Neural progenitor cell (in vitro differentiated cells): ENCODE data around the gene ABLIM2. TPM values are rescaled to one million over a fixed set of nuclear protein-coding genes. Genes with fewer than 3 reads are reported as not detected.

ENCODE experiments used
- DNase-seq: peaks from one replicate; pipeline ENCODE4 v3.0.0-alpha.2; 2016; ENCODE audit warnings: low spot score
- H2AFZ ChIP-seq: fragments of 200-600 bp; sonication (generic); replicated peaks from 2 replicates; pipeline ENCODE4 v1.6.1; 2016; ENCODE audit warnings: antibody characterized with exemption
- H3F3A ChIP-seq: fragments of 200-600 bp; sonication (generic); 2 replicates; pipeline ENCODE4 v1.6.1; 2016; ENCODE audit warnings: antibody characterized with exemption, low read depth
- H3K27ac ChIP-seq: fragments of 200-600 bp; sonication (generic); 2 replicates; pipeline ENCODE4 v1.5.1; 2016; ENCODE audit warnings: mild to moderate bottlenecking
- H3K27me3 ChIP-seq: fragments of 200-600 bp; sonication (generic); 2 replicates; pipeline ENCODE4 v1.6.1; 2016; ENCODE audit warnings: mild to moderate bottlenecking, moderate library complexity
- H3K36me3 ChIP-seq: fragments of 200-600 bp; sonication (generic); 2 replicates; pipeline ENCODE4 v1.5.1; 2016
- H3K4me1 ChIP-seq: fragments of 200-600 bp; sonication (generic); 2 replicates; pipeline ENCODE4 v1.6.1; 2016; ENCODE audit warnings: mixed run types
- H3K4me2 ChIP-seq: fragments of 200-600 bp; sonication (generic); 2 replicates; pipeline ENCODE4 v1.6.1; 2016
- H3K4me3 ChIP-seq: fragments of 200-600 bp; sonication (generic); 2 replicates; pipeline ENCODE4 v1.5.1; 2016
- H3K79me2 ChIP-seq: fragments of 200-600 bp; sonication (generic); 2 replicates; pipeline ENCODE4 v1.6.1; 2016; ENCODE audit warnings: low read depth
- H3K9ac ChIP-seq: fragments of 200-600 bp; sonication (generic); 2 replicates; pipeline ENCODE4 v1.6.1; 2016
- H3K9me3 ChIP-seq: fragments of 200-600 bp; sonication (generic); 2 replicates; pipeline ENCODE4 v1.5.1; 2016; ENCODE audit warnings: low read depth
- H4K20me1 ChIP-seq: fragments of 200-600 bp; sonication (generic); 2 replicates; pipeline ENCODE4 v1.6.1; 2016; ENCODE audit warnings: low read depth
- H3K27ac Mint-ChIP-seq: 3 replicates; pipeline ENCODE4 v1.8.0; 2021; ENCODE audit warnings: mixed read lengths
- H3K27me3 Mint-ChIP-seq: 2 replicates; pipeline ENCODE4 v1.8.0; 2022; ENCODE audit warnings: low read depth, mild to moderate bottlenecking, inconsistent platforms, moderate library complexity, mixed read lengths; ENCODE audit not compliant: insufficient read depth
- H3K36me3 Mint-ChIP-seq: 3 replicates; pipeline ENCODE4 v1.8.0; 2021; ENCODE audit warnings: mixed read lengths
- H3K4me1 Mint-ChIP-seq: 3 replicates; pipeline ENCODE4 v1.8.0; 2021; ENCODE audit warnings: mixed read lengths
- H3K4me3 Mint-ChIP-seq: 3 replicates; pipeline ENCODE4 v1.8.0; 2021; ENCODE audit warnings: mild to moderate bottlenecking, moderate library complexity, mixed read lengths
- H3K9me3 Mint-ChIP-seq: 3 replicates; pipeline ENCODE4 v1.8.0; 2020; ENCODE audit warnings: mixed read lengths
- EZH2 ChIP-seq: fragments of 200-600 bp; sonication (generic); IDR thresholded peaks from 2 replicates; pipeline ENCODE4 v1.6.1; 2017; ENCODE audit warnings: antibody characterized with exemption, mild to moderate bottlenecking, moderate library complexity
- EZH2phosphoT487 ChIP-seq: fragments of 200-600 bp; sonication (generic); IDR thresholded peaks from 2 replicates; pipeline ENCODE4 v1.6.1; 2017; ENCODE audit warnings: antibody characterized with exemption
- total RNA-seq: library from RNA; depleted of rRNA; stranded (reverse); fragments of >200 nt; gene quantifications from 2 replicates; pipeline ENCODE4 v1.2.3, GENCODE V29; 2015; ENCODE audit warnings: low replicate concordance
- TF ChIP-seq, protein P1 (sequence below): fragments of 200-600 bp; sonication (generic); IDR thresholded peaks from 2 replicates; pipeline ENCODE4 v1.5.1; 2017; ENCODE audit warnings: antibody characterized with exemption, mild to moderate bottlenecking

The ABLIM2 gene
- total RNA-seq, 1 donor from 2014 or later = 0.24 TPM

DNA sequence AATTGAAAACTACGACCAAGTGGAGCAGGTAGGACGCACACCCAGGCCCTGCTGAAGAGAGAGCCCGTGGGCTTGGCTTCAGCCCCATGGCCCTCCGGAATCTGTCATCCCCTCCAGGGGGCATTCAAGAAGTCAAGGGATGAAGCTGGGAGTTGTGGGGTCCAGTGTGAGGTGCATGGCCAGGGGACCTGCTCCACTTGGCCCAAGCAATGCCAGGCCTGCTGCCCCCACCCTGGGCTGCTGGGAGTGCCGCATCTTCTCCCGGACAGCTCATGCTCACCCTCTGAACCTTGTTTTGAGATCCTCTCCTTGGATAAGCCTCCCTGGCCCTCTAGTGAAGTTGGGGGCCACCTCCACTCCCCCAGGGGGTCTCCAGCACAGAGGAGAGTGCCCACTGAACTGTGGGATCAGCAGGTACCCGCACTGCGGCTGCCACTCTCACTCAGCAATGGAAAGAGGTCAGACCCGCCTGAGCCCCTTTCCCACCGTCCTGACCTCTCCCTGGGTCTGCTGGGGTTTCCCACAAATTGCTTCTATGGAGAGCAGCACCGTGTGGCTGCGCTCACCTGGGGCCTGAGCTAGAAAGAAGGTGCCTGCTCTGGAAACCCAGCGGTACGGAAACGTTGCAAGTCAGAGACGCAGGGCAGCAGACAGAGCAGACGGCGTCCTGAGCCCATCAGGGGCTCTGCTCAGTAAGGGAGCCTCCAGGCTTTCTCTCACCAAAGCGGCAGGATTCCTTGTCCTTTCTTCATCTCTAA lies 5.0 kb upstream of the ABLIM2 start:
- peaks cover 9% of the 10 kb centered on the region for H3K4me1 Mint-ChIP-seq
- TF ChIP-seq EZH2 (no peak), EZH2phosphoT487 (no peak)
- TF ChIP-seq, protein P1, sequence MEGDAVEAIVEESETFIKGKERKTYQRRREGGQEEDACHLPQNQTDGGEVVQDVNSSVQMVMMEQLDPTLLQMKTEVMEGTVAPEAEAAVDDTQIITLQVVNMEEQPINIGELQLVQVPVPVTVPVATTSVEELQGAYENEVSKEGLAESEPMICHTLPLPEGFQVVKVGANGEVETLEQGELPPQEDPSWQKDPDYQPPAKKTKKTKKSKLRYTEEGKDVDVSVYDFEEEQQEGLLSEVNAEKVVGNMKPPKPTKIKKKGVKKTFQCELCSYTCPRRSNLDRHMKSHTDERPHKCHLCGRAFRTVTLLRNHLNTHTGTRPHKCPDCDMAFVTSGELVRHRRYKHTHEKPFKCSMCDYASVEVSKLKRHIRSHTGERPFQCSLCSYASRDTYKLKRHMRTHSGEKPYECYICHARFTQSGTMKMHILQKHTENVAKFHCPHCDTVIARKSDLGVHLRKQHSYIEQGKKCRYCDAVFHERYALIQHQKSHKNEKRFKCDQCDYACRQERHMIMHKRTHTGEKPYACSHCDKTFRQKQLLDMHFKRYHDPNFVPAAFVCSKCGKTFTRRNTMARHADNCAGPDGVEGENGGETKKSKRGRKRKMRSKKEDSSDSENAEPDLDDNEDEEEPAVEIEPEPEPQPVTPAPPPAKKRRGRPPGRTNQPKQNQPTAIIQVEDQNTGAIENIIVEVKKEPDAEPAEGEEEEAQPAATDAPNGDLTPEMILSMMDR = no peak
- no peaks in the 10 kb centered on the region for H3K79me2 ChIP-seq
- H3K27ac Mint-ChIP-seq = no peak overlapping the region
- no peak for DNase-seq
- no peaks in the 10 kb centered on the region for H3K36me3 ChIP-seq
- no peaks in the 10 kb centered on the region for H3K36me3 Mint-ChIP-seq
- no peak overlapping the region for H3K4me2 ChIP-seq
- peaks cover 31% of the 10 kb centered on the region for H3K27me3 Mint-ChIP-seq
- H3K9ac ChIP-seq = no peak overlapping the region
- no peak overlapping the region for H3K4me3 Mint-ChIP-seq
- no peaks in the 10 kb centered on the region for H3K4me1 ChIP-seq
- H3K27ac ChIP-seq = no peak overlapping the region
- no peak overlapping the region for H2AFZ ChIP-seq
- peaks cover 26% of the 10 kb centered on the region for H3K27me3 ChIP-seq
- H4K20me1 ChIP-seq = peaks cover 8% of the 10 kb centered on the region
- no peaks in the 10 kb centered on the region for H3F3A ChIP-seq
- H3K4me3 ChIP-seq = no peak overlapping the region
- H3K9me3 ChIP-seq = no peaks in the 10 kb centered on the region
- peaks cover 9% of the 10 kb centered on the region for H3K9me3 Mint-ChIP-seq

DNA sequence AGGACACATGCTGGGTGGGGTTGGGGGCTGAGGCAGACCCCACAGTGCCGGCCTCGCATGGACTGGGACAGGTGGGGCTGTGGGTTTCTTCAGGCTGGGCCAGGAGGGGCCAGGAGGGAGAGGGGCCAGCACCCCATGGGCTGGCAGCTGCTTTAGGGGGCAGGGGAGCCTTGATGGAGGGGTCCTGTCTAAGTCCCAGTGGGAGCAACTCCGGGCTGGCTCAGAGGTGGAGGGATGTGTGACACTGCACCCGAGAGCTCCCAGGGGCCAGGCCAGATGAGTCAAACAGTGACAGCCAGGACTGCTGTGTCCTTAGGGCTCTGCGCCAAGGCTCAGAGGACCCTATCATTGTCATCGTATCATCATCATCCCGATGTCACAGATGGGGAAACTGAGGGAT lies 4.4 kb upstream of the ABLIM2 start:
- Histone ChIP-seq H3K79me2 (no peaks in the 10 kb centered on the region), H3K4me3 (no peak overlapping the region), H2AFZ (no peak overlapping the region), H3F3A (no peaks in the 10 kb centered on the region), H4K20me1 (peaks cover 9% of the 10 kb centered on the region), H3K9me3 (no peaks in the 10 kb centered on the region), H3K27me3 (peaks cover 32% of the 10 kb centered on the region), H3K27ac (no peak overlapping the region), H3K36me3 (no peaks in the 10 kb centered on the region), H3K4me2 (no peak overlapping the region), H3K4me1 (peaks cover 4% of the 10 kb centered on the region), H3K9ac (no peak overlapping the region)
- no peak overlapping the region for H3K4me3 Mint-ChIP-seq
- peaks cover 4% of the 10 kb centered on the region for H3K9me3 Mint-ChIP-seq
- TF ChIP-seq EZH2 = no peak
- TF ChIP-seq, protein P1 = no peak
- no peak for TF ChIP-seq EZH2phosphoT487
- no peak for DNase-seq
- H3K4me1 Mint-ChIP-seq = peaks cover 9% of the 10 kb centered on the region
- no peaks in the 10 kb centered on the region for H3K36me3 Mint-ChIP-seq
- peaks cover 26% of the 10 kb centered on the region for H3K27me3 Mint-ChIP-seq
- H3K27ac Mint-ChIP-seq = no peak overlapping the region

DNA sequence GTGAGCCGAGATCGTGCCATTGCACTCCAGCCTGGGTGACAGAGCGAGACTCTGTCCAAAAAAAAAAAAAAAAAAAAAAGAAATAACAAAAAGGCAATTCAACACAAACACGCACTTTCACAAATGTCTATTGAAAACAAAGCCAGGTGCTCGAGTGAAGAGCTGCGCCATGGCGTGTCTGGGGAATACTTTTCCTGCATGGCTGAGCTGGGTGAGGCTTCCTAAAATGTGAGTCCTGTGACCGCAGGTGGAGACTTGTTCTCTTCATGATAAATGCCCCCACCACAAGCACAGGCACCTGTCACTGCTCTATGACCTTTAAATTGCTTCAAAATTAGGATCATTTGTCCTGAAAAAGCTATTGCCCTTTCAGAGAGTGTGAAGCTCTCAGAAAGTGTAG lies 4.0 kb upstream of the ABLIM2 start:
- Histone ChIP-seq H3K9ac (no peak overlapping the region), H3K4me2 (no peak overlapping the region), H3F3A (no peaks in the 10 kb centered on the region), H3K27me3 (peaks cover 36% of the 10 kb centered on the region), H4K20me1 (peaks cover 13% of the 10 kb centered on the region), H3K27ac (no peak overlapping the region), H3K36me3 (no peaks in the 10 kb centered on the region), H3K79me2 (no peaks in the 10 kb centered on the region), H3K9me3 (no peaks in the 10 kb centered on the region), H3K4me3 (no peak overlapping the region), H3K4me1 (peaks cover 4% of the 10 kb centered on the region), H2AFZ (no peak overlapping the region)
- Mint-ChIP-seq H3K27ac (no peak overlapping the region), H3K4me1 (peaks cover 9% of the 10 kb centered on the region), H3K9me3 (peaks cover under 1% of the 10 kb centered on the region), H3K36me3 (no peaks in the 10 kb centered on the region), H3K27me3 (peaks cover 25% of the 10 kb centered on the region), H3K4me3 (no peak overlapping the region)
- TF ChIP-seq EZH2 (no peak), EZH2phosphoT487 (no peak)
- TF ChIP-seq, protein P1 = no peak
- no peak for DNase-seq
